GM21529 (cell line): Measurements from ENCODE around the gene CNTNAP4.

Experiments
- ATAC-seq: cut with Tn5 transposase; IDR thresholded peaks from one replicate; pipeline ENCODE4 v1.9.1; 2021; ENCODE audit not compliant: unreplicated experiment

CNTNAP4 gene

GRCh38 chr16:76484020-76484419, 206.8 kb downstream of the CNTNAP4 start:
- no peak for ATAC-seq

- ATAC-seq: no peak
Measured at GRCh38 chr16:76486740-76487139, 209.5 kb downstream of the CNTNAP4 start.

- ATAC-seq: no peak
Measured at GRCh38 chr16:76487411-76488064, 210.3 kb downstream of the CNTNAP4 start.

DNA sequence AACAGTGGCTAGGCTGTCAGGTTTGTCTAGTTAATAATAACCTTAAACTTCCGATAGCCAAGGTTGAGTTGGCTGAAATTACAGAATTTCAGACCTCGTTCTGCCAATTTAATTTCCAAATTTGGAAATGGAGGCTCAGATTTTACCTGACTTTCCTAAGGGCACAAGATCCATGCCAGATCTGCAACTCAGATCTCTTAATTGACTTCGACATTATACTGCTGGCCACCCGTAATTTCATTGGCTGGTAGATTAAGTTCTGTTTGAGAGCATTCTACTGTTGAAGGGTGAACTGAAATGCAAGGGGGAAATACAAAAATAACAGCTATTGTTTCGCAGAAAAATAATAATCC, 210.8 kb downstream of the CNTNAP4 start:
- no peak for ATAC-seq

GRCh38 chr16:76490036-76490639, 212.9 kb downstream of the CNTNAP4 start:
- ATAC-seq: no peak

DNA sequence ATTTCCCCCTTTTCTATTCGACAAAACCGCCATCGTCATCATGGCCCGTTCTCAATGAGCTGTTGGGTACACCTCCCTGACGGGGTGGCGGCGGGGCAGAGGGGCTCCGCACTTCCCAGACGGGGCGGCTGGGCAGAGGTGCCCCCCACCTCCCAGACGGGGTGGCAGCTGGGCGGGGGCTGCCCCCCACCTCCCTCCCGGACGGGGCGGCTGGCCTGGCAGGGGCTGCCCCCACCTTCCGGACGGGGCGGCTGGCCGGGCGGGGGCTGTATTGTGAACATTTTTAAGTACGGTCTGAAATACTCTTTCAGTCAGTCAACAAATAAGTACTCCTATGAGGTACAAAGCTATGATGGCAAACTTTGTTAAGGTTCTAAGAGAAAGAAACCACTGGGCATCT, 222.8 kb downstream of the CNTNAP4 start:
- no peak for ATAC-seq

- no peak for ATAC-seq
Measured at GRCh38 chr16:76502063-76502462, 224.9 kb downstream of the CNTNAP4 start.

- ATAC-seq: no peak
Measured at GRCh38 chr16:76502555-76502954, 225.4 kb downstream of the CNTNAP4 start.

GRCh38 chr16:76503091-76503490, 225.9 kb downstream of the CNTNAP4 start:
- ATAC-seq: no peak

DNA sequence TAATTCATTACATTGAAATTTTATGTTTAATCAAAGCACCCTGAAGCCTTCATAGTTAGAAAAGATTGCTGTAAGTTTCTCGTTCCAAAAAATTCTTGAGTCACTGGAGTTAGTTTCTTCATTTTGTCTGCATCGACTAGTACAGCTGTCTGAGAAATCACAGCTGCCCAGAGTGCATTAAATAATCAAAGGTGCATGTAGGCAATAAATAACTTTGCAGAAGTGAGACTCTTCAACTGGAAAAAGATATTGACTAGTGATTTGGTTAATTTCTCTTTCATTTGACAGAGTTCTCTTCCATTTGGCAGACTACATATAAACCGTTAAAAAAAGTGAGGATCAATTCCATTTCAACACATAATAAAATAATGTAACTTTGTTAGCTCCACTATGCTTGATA, 234.0 kb downstream of the CNTNAP4 start:
- peak; percentile 43 for ATAC-seq

GRCh38 chr16:76518781-76519180, 241.6 kb downstream of the CNTNAP4 start:
- no peak for ATAC-seq

GRCh38 chr16:76524356-76524755, 247.2 kb downstream of the CNTNAP4 start:
- no peak for ATAC-seq

GRCh38 chr16:76524769-76525168, 247.6 kb downstream of the CNTNAP4 start:
- no peak for ATAC-seq

GRCh38 chr16:76527244-76527643, 250.0 kb downstream of the CNTNAP4 start:
- ATAC-seq: no peak

GRCh38 chr16:76529120-76529519, 251.9 kb downstream of the CNTNAP4 start:
- no peak for ATAC-seq

DNA sequence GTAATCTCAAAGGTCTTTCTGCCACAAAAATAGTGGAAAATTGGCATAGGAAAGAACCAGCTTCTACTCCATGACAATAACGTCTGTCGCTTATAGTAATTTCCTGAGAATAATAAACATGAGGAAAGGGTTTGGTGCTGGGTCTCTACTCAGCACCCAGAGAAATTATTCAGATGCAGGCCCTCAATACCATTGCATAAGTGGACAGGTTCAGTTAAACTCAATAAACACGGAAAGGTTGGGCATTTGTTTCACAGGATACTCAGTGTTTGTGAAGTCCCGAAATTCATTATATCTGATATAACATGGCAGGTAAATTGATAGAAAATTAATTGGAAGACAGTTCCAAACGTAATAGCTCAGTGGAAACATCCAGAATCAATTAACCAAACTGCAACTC, 254.0 kb downstream of the CNTNAP4 start:
- ATAC-seq: no peak

- ATAC-seq: no peak
Measured at GRCh38 chr16:76532188-76532973, 255.2 kb downstream of the CNTNAP4 start.

DNA sequence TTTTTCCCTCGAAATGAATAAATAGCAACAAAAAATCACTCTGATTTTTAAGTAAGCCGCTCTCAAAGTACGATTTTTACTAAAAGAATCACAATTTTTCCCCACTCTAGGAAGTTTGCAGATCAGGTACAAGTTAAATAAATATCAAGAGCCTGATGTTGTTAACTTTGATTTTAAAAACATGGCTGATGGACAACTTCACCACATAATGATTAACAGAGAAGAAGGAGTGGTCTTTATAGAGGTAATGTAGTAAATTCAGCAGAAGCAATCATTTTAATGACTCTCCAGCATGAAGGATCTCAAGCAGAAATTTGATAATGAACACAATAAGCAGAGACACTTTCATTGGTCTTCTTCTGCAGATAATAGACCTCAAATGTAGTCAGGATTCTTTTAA, 262.4 kb downstream of the CNTNAP4 start:
- ATAC-seq: no peak

DNA sequence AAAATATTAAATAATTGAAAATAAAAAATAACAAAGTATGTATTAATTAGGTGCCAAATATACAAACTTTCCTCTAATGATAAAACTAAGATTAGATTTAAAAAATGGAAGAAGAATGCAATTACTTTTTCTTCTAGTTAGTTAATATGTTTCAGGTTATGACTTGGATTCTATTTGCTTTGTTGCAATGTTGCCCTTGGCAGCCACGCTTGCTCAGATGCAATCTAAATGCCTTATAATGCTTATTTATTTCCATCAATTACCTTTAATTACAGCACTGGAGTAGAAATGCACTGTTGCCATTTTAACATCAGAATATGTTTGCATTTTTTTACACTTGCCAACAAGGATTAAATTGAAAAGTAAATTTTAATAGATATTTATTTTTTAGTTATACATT, 263.9 kb downstream of the CNTNAP4 start:
- ATAC-seq: no peak

- ATAC-seq: no peak
Measured at GRCh38 chr16:76565542-76565941, 288.3 kb downstream of the CNTNAP4 start.

- no peak for ATAC-seq
Measured at GRCh38 chr16:76571755-76572154, 294.6 kb downstream of the CNTNAP4 start.

- no peak for ATAC-seq
Measured at GRCh38 chr16:76573281-76573680, 296.1 kb downstream of the CNTNAP4 start.
